GM19324 (cell line): ENCODE measurements around the gene PI4K2A.
"Not testable (repeated sequence)": the region's sequence is repeated elsewhere in the genome, so short reads cannot be mapped to it uniquely, and the experiment has no call there.

Experiments used
- ATAC-seq: cut with Tn5 transposase; IDR thresholded peaks from one replicate; pipeline ENCODE4 v1.9.1; 2021; ENCODE audit warnings: mild to moderate bottlenecking, moderate library complexity; ENCODE audit not compliant: unreplicated experiment, low FRiP score

The PI4K2A gene

GRCh38 chr10:97629289-97629688 is 11.2 kb upstream of the PI4K2A start:
- no peak for ATAC-seq

GRCh38 chr10:97631098-97631497 is 9.4 kb upstream of the PI4K2A start:
- ATAC-seq: no peak

GRCh38 chr10:97632949-97633884 is 7.3 kb upstream of the PI4K2A start, which contains the start of gene MORN4:
Gene MORN4 (minus strand): TSS chr10:97633500. CDS start chr10:97619653, 13,847 bp downstream.
- ATAC-seq: peak; percentile 99

- ATAC-seq: no peak
These were observed 6.5 kb upstream of the PI4K2A start for GRCh38 chr10:97633921-97634320.

- no peak for ATAC-seq
These were observed 4.9 kb upstream of the PI4K2A start for GRCh38 chr10:97635577-97635976.

- ATAC-seq: not testable (repeated sequence)
These were observed 1.4 kb upstream of the PI4K2A start for GRCh38 chr10:97639090-97639489.

GRCh38 chr10:97640868-97641811 is 669 bp downstream of the PI4K2A start:
- no peak for ATAC-seq

- not testable (repeated sequence) for ATAC-seq
These were observed 2.1 kb downstream of the PI4K2A start for GRCh38 chr10:97642471-97643159.

- no peak for ATAC-seq
These were observed 3.0 kb downstream of the PI4K2A start for GRCh38 chr10:97643441-97643985.

- ATAC-seq: no peak
These were observed 4.5 kb downstream of the PI4K2A start for GRCh38 chr10:97644936-97645335.

- ATAC-seq: no peak
These were observed 7.1 kb downstream of the PI4K2A start for GRCh38 chr10:97647556-97647955.

- ATAC-seq: peak; percentile 79
These were observed 8.3 kb downstream of the PI4K2A start for GRCh38 chr10:97648562-97649404.

- ATAC-seq: not testable (repeated sequence)
These were observed 8.9 kb downstream of the PI4K2A start for GRCh38 chr10:97649405-97649750.

- no peak for ATAC-seq
These were observed 10.3 kb downstream of the PI4K2A start for GRCh38 chr10:97650726-97651125.

- ATAC-seq: no peak
These were observed 11.3 kb downstream of the PI4K2A start for GRCh38 chr10:97651773-97652172.

GRCh38 chr10:97656777-97657176 is 16.3 kb downstream of the PI4K2A start:
- ATAC-seq: no peak

- no peak for ATAC-seq
These were observed 19.1 kb downstream of the PI4K2A start for GRCh38 chr10:97659589-97659988.

GRCh38 chr10:97664282-97664850 is 23.9 kb downstream of the PI4K2A start:
- no peak for ATAC-seq

- ATAC-seq: no peak
These were observed 26.5 kb downstream of the PI4K2A start for GRCh38 chr10:97666992-97667391.
